ENCODE data around the gene CENPVL3.
A peak's percentile ranks its signal among the peaks of the same experiment; 100 is the strongest.
"Not testable (repeated sequence)": the region's sequence is repeated elsewhere in the genome, so short reads cannot be mapped to it uniquely, and the experiment has no call there.

Gene CENPVL3

GRCh38 chrX:51618241-51619155 is at the start of gene CENPVL3:
CENPVL3 (minus strand) TSS chrX:51618912; CDS start chrX:51618873, 39 bp downstream.
- DNase-seq: not testable (repeated sequence)

- DNase-seq: no peak
Measured at GRCh38 chrX:51665981-51666380, 47.3 kb upstream of the CENPVL3 start.

- no peak for DNase-seq
Measured at GRCh38 chrX:51643377-51643776, 24.7 kb upstream of the CENPVL3 start.

GRCh38 chrX:51641421-51642021 is 22.8 kb upstream of the CENPVL3 start:
- no peak for DNase-seq

GRCh38 chrX:51636511-51636910 is 17.8 kb upstream of the CENPVL3 start:
- DNase-seq: not testable (repeated sequence)

GRCh38 chrX:51614353-51615012 is 4.2 kb downstream of the CENPVL3 start:
- DNase-seq: no peak

GRCh38 chrX:51608766-51609165 is 9.9 kb downstream of the CENPVL3 start:
- DNase-seq: no peak

GRCh38 chrX:51608126-51608525 is 10.6 kb downstream of the CENPVL3 start:
- peak; percentile 28 for DNase-seq

GRCh38 chrX:51606446-51606845 is 12.3 kb downstream of the CENPVL3 start:
- DNase-seq: no peak

- no peak for DNase-seq
Measured at GRCh38 chrX:51598899-51599298, 19.8 kb downstream of the CENPVL3 start.

GRCh38 chrX:51571874-51572273 is 46.8 kb downstream of the CENPVL3 start:
- DNase-seq: no peak

- DNase-seq: no peak
Measured at GRCh38 chrX:51569561-51569960, 49.2 kb downstream of the CENPVL3 start.

- DNase-seq: no peak
Measured at GRCh38 chrX:51568586-51568985, 50.1 kb downstream of the CENPVL3 start.
